Measurements from ENCODE around the gene BATF2. TPM values are rescaled to one million over a fixed set of nuclear protein-coding genes. Genes with fewer than 3 reads are reported as not detected.
A peak's percentile ranks its signal among the peaks of the same experiment; 100 is the strongest.

Gene BATF2
- total RNA-seq, 4 donors from 2014 or later, result 0.15 to 0.62 TPM; not detected in 2

DNA sequence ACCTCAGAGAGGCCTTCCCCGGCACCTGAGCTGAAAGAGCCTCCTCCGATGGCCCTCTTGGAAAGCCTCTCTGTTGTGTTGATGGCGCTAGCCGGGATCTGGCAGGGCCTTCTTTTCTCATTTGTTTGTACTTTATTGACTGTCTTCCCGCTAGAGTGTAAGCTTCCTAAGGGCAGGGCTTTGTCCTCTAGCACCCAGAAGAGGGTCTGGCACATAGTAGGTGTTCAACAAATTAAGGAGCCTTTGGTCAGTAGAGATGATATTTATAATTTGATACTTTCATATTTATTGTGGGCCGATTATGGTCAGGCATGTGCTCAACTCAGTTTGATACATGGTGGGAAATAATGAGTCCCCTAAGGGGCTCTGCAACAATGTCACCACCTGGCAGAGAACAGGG, 21.2 kb upstream of the BATF2 start:
- intact Hi-C loops (cut with DNase I; ENCODE audit: low total_unique reads), result loop anchor here (10.0 kb wide), 1 partner anchor 67 kb away; the partner anchor contains the start of genes CDCA5 and ZFPL1
- no peak overlapping the region for H3K4me3 ChIP-seq (ENCODE audit: low read depth, poor library complexity, severe bottlenecking)
- 97 to 100% methylated on average over 6 of the region's 6 CpGs for WGBS, 2 donors
- no peak for TF ChIP-seq POLR2A (IDR thresholded peaks at IDR 0.05)
- TF ChIP-seq, protein P1, sequence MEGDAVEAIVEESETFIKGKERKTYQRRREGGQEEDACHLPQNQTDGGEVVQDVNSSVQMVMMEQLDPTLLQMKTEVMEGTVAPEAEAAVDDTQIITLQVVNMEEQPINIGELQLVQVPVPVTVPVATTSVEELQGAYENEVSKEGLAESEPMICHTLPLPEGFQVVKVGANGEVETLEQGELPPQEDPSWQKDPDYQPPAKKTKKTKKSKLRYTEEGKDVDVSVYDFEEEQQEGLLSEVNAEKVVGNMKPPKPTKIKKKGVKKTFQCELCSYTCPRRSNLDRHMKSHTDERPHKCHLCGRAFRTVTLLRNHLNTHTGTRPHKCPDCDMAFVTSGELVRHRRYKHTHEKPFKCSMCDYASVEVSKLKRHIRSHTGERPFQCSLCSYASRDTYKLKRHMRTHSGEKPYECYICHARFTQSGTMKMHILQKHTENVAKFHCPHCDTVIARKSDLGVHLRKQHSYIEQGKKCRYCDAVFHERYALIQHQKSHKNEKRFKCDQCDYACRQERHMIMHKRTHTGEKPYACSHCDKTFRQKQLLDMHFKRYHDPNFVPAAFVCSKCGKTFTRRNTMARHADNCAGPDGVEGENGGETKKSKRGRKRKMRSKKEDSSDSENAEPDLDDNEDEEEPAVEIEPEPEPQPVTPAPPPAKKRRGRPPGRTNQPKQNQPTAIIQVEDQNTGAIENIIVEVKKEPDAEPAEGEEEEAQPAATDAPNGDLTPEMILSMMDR (IDR thresholded peaks at IDR 0.05), result no peak
- DNase-seq (ENCODE audit: low spot score in 2 of 2), result no peak

- H3K4me3 ChIP-seq (ENCODE audit: low read depth, poor library complexity, severe bottlenecking), result no peak overlapping the region
- WGBS, 2 donors, result 72 to 73% methylated on average over 4 of the region's 4 CpGs
- intact Hi-C loops (cut with DNase I; ENCODE audit: low total_unique reads), result loop anchor here (10.0 kb wide), 1 partner anchor 68 kb away; the partner anchor contains the start of genes CDCA5 and ZFPL1
- TF ChIP-seq, protein P1 (IDR thresholded peaks at IDR 0.05), result no peak
- no peak for TF ChIP-seq POLR2A (IDR thresholded peaks at IDR 0.05)
- no peak for DNase-seq (ENCODE audit: low spot score in 2 of 2)
Observed at GRCh38 chr11:65016705-65017104, 19.9 kb upstream of the BATF2 start.

- no peak for TF ChIP-seq POLR2A (IDR thresholded peaks at IDR 0.05)
- TF ChIP-seq, protein P1 (IDR thresholded peaks at IDR 0.05), result no peak
- intact Hi-C loops (cut with DNase I; ENCODE audit: low total_unique reads), result loop anchor here (10.0 kb wide), 1 partner anchor 70 kb away; the partner anchor contains the start of genes CDCA5 and ZFPL1
- 35 to 52% methylated on average over 14 to 20 of the region's 23 CpGs for WGBS, 2 donors
Observed at GRCh38 chr11:65014726-65015227, 18.0 kb upstream of the BATF2 start.

DNA sequence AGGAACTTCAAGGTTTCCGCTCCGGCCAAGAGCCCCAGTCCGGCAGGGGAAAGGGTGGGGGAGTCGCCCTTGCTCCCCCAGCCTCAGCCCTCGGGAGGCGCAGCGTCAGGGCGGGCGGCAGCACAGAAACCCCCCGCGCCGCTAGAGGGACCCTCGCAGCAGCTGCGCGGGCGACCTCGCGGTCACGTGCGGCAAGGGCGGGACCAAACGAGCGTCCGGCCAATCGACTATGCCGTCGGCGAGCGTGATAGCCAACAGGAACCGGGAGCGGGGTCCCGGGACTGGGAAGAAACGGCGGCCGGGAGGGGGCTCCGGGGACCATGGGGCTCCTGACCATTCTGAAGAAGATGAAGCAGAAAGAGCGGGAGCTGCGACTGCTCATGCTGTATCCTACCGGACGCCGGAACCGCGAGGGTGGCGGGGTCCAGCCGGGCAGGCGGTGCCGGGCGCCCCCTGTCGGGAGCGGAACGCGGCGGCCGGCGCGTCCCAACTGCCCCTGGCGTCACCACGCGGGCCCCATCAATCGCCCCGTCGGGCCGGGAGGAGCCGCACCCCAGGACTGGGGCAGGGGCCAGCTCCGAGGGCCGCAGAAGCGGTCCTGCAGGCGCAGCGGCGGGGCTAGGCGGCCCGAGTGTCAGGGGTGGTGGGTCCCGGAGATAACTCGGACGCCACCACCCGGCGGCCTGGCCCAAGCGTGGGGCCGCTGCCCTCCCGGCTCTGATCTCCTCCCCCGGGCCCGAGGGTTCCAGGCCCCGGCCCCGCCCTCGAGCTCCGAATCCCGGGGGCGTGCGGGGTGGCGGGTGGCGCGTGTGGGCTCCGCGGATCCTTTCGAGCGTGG, 17.3 kb upstream of the BATF2 start, which contains the start of gene ARL2:
TSS of gene ARL2 (plus strand) at position 273 of the 838 bp plus-strand sequence. CDS start at position 321, 48 bp downstream.
- H3K4me3 ChIP-seq (ENCODE audit: low read depth, poor library complexity, severe bottlenecking), result peak within 1 kb of the TSS; percentile 61
- peak; percentile 80 to 97 for DNase-seq (ENCODE audit: low spot score in 2 of 2)
- TF ChIP-seq POLR2A (IDR thresholded peaks at IDR 0.05), result no peak
- TF ChIP-seq, protein P1 (IDR thresholded peaks at IDR 0.05), result no peak
- intact Hi-C loops (cut with DNase I; ENCODE audit: low total_unique reads), result loop anchor here (10.0 kb wide), 1 partner anchor 71 kb away; the partner anchor contains the start of genes CDCA5 and ZFPL1
- 0 to 1% methylated on average over 10 to 56 of the region's 96 CpGs for WGBS, 2 donors

More at GRCh38 chr11:65014726-65015227, 18.0 kb upstream of the BATF2 start:
- H3K4me3 ChIP-seq (ENCODE audit: low read depth, poor library complexity, severe bottlenecking), result peak overlapping the region; percentile 61
- DNase-seq (ENCODE audit: low spot score in 2 of 2), result peak; percentile 17 to 89

DNA sequence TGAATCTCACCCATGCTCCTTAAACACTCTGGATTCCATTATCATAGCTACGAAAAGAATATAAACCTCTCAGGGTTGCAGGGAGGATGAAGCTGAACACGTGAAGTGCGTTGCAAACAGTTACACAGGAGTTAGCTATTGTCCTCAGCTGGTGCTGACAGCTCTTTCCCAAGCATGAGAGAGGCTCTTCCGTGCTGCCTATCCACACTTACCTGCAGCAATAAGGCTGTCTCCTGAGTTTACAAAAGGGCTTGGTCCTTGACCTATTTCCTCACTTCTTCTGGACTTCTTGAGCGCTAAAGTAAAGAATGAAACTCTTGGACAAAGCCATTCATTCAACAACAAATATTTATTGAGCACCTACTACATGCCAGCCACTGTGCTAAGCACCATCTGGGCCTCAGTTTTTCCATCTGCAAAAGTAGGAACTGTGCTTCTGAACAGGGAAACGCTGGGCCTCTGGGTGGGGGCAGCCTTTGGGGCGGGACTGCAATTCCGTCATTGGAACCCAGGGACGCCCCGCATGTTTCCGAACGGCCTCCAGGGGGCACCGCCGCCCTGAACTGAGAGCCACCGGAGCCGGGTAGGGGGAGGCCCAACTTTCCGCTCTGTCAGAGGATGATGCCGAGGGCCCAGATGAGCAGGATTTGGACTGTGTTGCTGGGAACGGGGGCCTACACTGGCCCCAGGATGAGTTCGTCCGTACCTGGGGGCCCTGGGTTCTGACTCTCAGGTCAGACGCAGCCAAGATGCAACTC, 16.5 kb upstream of the BATF2 start:
- peak overlapping the region; percentile 61 for H3K4me3 ChIP-seq (ENCODE audit: low read depth, poor library complexity, severe bottlenecking)
- WGBS, 2 donors, result 15 to 16% methylated on average over 21 to 22 of the region's 22 CpGs
- DNase-seq (ENCODE audit: low spot score in 2 of 2), result peak; percentile 89 to 99

More for the DNA sequence above, 16.5 kb upstream of the BATF2 start:
- intact Hi-C loops (cut with DNase I; ENCODE audit: low total_unique reads), result loop anchor here (10.0 kb wide), 1 partner anchor 71 kb away; the partner anchor contains the start of genes CDCA5 and ZFPL1
- TF ChIP-seq, protein P1 (IDR thresholded peaks at IDR 0.05), result no peak
- no peak for TF ChIP-seq POLR2A (IDR thresholded peaks at IDR 0.05)

Measured in lower leg skin (tissue), 4 donors.